ENCODE data around the gene ADGRV1.
A peak's percentile ranks its signal among the peaks of the same experiment; 100 is the strongest.

The ADGRV1 gene

GRCh38 chr5:91070761-91071550 lies 512.4 kb downstream of the ADGRV1 start:
- DNase-seq (ENCODE audit: extremely low spot score, insufficient read length, low read depth) (no peak), FAIRE-seq (no peak)

- no peak for DNase-seq (ENCODE audit: extremely low spot score, insufficient read length, low read depth)
- no peak for FAIRE-seq
Measured at GRCh38 chr5:91072881-91073280, 514.3 kb downstream of the ADGRV1 start.

GRCh38 chr5:91074615-91075014 lies 516.0 kb downstream of the ADGRV1 start:
- DNase-seq (ENCODE audit: extremely low spot score, insufficient read length, low read depth): no peak
- FAIRE-seq: peak; percentile 62

GRCh38 chr5:91076138-91076537 lies 517.5 kb downstream of the ADGRV1 start:
- DNase-seq (ENCODE audit: extremely low spot score, insufficient read length, low read depth) (no peak), FAIRE-seq (no peak)

GRCh38 chr5:91077623-91078022 lies 519.0 kb downstream of the ADGRV1 start:
- DNase-seq (ENCODE audit: extremely low spot score, insufficient read length, low read depth) (no peak), FAIRE-seq (no peak)

- DNase-seq (ENCODE audit: extremely low spot score, insufficient read length, low read depth) (no peak), FAIRE-seq (peak; percentile 18)
Measured at GRCh38 chr5:91079037-91079436, 520.4 kb downstream of the ADGRV1 start.

GRCh38 chr5:91089758-91090157 lies 531.2 kb downstream of the ADGRV1 start:
- FAIRE-seq (no peak), DNase-seq (ENCODE audit: extremely low spot score, insufficient read length, low read depth) (no peak)

- FAIRE-seq (no peak), DNase-seq (ENCODE audit: extremely low spot score, insufficient read length, low read depth) (no peak)
Measured at GRCh38 chr5:91090995-91091394, 532.4 kb downstream of the ADGRV1 start.

GRCh38 chr5:91091471-91092234 lies 533.1 kb downstream of the ADGRV1 start:
- DNase-seq (ENCODE audit: extremely low spot score, insufficient read length, low read depth) (no peak), FAIRE-seq (no peak)

GRCh38 chr5:91092859-91093783 lies 534.5 kb downstream of the ADGRV1 start:
- FAIRE-seq (no peak), DNase-seq (ENCODE audit: extremely low spot score, insufficient read length, low read depth) (no peak)

- no peak for FAIRE-seq
Measured at GRCh38 chr5:91095313-91095712, 536.7 kb downstream of the ADGRV1 start.

GRCh38 chr5:91095786-91096385 lies 537.3 kb downstream of the ADGRV1 start:
- DNase-seq (ENCODE audit: extremely low spot score, insufficient read length, low read depth) (no peak), FAIRE-seq (no peak)

More at GRCh38 chr5:91095313-91095712, 536.7 kb downstream of the ADGRV1 start:
- no peak for DNase-seq (ENCODE audit: extremely low spot score, insufficient read length, low read depth)

GRCh38 chr5:91098541-91098940 lies 539.9 kb downstream of the ADGRV1 start:
- FAIRE-seq (no peak), DNase-seq (ENCODE audit: extremely low spot score, insufficient read length, low read depth) (no peak)

GRCh38 chr5:91101600-91102379 lies 543.2 kb downstream of the ADGRV1 start:
- DNase-seq (ENCODE audit: extremely low spot score, insufficient read length, low read depth) (peak; percentile 28), FAIRE-seq (peak; percentile 93)

- FAIRE-seq (no peak), DNase-seq (ENCODE audit: extremely low spot score, insufficient read length, low read depth) (no peak)
Measured at GRCh38 chr5:91103353-91104061, 544.9 kb downstream of the ADGRV1 start.

GRCh38 chr5:91104062-91104448 lies 545.5 kb downstream of the ADGRV1 start:
- no peak for FAIRE-seq
- DNase-seq (ENCODE audit: extremely low spot score, insufficient read length, low read depth): no peak

- FAIRE-seq (no peak), DNase-seq (ENCODE audit: extremely low spot score, insufficient read length, low read depth) (no peak)
Measured at GRCh38 chr5:91106842-91107511, 548.4 kb downstream of the ADGRV1 start.

- no peak for FAIRE-seq
- no peak for DNase-seq (ENCODE audit: extremely low spot score, insufficient read length, low read depth)
Measured at GRCh38 chr5:91109634-91110033, 551.0 kb downstream of the ADGRV1 start.

All from GM18507 (cell line).